Adrenal gland (tissue), 5 donors: Measurements from ENCODE around the gene MRPS34.

ENCODE experiments used
- CTCF ChIP-seq, 6 experiments: fragments of 450-650 bp in 4 of 6; fragments of 200-600 bp in 2 of 6; sonication (generic) in 1 of 6; IDR thresholded peaks; 1 replicate in 5 of 6; 2 replicates in 1 of 6; pipeline versions ENCODE4 v1.5.1 to v1.8.0; 2016 to 2021; ENCODE audit warnings: antibody characterized with exemption in 6 of 6, mild to moderate bottlenecking in 2 of 6, moderate library complexity in 1 of 6
- POLR2A ChIP-seq, 2 donors: fragments of 450-650 bp; IDR thresholded peaks; one replicate each; pipeline ENCODE4 v1.6.1; 2017; ENCODE audit warnings: antibody characterized with exemption in 2 of 2, mild to moderate bottlenecking in 2 of 2, moderate library complexity in 1 of 2
- donor health status: DM: no; HTN: no; CAD: no.

- TF ChIP-seq CTCF (IDR thresholded peaks at IDR 0.05) (no peak), POLR2A (IDR thresholded peaks at IDR 0.05) (no peak)
Measured at GRCh38 chr16:1752853-1753252, 20.1 kb downstream of the MRPS34 start.
